SK-MEL-5 (cell line): ENCODE results near the gene NEIL1. TPM values are rescaled to one million over a fixed set of nuclear protein-coding genes. Genes with fewer than 3 reads are reported as not detected.

Experiments
- DNase-seq: peaks from one replicate; pipeline ENCODE4 v3.0.0-alpha.2; 2016; ENCODE audit warnings: low read depth, low spot score
- in situ Hi-C: cut with HindIII; loops from 2 replicates; pipeline ENCODE4 v1.10.0; 2016; ENCODE audit warnings: low sequenced_read_pairs, high pct_unique_total_duplicates, low pct_unique_long_range_greater_than_20kb
- total RNA-seq: library from RNA; depleted of rRNA; stranded (reverse); fragments of >200 nt; shearing (Covaris generic); gene quantifications from 2 replicates; pipeline ENCODE4 v1.2.3, GENCODE V29; 2014

NEIL1 gene
- total RNA-seq, 1 experiment from 2014 or later = 0.29 TPM

DNA sequence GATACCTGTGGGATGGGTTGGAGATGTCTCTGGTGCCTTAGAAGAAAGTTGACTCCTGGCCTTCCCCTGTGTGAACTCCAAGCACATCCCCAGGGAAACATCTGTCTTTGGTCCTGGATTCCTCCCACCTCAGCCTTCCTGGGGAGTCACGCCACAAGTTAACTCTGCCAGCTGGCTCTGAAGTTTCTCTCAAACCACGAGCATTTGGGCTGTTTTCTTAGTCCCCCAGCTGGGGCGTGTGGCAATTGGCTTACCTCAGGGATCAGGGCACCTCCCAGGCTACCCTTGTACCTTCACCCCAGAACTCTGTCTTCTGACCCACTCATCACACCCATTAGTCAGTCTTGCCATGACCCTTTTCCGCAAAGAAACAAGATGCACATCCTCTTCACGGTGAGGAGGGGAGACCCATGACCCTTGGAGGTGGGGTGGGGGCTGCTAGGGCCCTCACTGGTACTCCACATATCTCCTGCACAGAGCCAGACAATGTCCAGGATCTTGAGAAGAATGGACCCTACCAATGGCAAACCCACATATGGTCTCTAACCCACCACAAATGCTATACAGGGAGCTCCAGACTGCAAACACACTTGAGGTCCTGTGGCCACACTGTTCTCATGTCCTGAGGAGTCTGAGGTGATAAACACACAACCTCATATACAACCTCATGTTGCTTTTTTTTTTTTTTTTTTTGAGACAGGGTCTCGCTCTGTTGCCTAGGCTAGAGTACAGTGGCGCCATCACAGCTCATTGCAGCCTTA lies 3.9 kb downstream of the NEIL1 start:
- in situ Hi-C loops = no loop called here
- no peak for DNase-seq

DNA sequence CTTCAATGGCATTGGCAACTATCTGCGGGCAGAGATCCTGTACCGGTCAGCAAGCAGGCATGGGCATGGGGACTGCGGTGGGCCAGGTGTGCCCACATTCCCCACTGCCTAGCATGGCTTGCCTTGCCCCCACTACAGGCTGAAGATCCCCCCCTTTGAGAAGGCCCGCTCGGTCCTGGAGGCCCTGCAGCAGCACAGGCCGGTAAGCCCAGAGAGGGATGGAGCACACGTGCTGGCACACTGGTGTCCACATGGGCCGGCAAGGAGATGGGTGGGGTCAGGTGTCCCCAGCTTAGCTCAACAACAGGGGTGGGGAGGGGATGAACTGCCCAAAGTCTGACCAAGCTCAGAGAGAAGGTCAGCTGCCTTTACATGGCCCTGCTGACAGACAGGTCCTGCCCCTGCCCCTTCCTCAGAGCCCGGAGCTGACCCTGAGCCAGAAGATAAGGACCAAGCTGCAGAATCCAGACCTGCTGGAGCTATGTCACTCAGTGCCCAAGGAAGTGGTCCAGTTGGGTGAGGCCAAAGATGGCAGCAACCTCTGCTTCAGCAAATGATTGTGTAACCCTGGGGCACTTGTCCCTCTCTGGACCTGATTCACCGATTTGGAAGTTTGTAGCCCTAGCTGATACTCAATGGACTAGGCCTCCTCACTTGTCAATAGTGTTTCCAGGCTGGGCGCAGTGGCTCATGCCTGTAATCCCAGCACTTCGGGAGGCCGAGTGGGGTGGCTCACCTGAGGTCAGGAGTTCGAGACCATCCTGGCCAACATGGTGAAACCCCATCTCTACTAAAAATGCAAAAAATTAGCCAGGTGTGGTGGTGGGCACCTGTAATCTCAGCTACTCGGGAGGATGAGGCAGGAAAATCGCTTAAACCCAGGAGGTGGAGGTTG lies 5.6 kb downstream of the NEIL1 start:
- no peak for DNase-seq
- in situ Hi-C loops = no loop called here

DNA sequence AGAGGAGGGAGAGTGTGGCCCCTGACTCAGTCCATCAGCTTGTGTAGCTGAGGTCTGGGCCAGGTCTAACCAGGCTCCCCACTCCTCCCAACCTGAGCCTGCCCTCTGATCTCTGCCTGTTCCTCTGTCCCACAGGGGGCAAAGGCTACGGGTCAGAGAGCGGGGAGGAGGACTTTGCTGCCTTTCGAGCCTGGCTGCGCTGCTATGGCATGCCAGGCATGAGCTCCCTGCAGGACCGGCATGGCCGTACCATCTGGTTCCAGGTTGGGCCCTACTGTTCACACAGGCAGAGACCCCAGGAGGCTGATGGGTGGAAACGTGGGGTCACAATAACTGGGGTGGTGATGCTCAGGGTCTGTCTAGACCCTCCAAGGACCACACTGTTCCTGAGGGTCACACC lies 6.8 kb downstream of the NEIL1 start:
- in situ Hi-C loops = no loop called here
- no peak for DNase-seq

DNA sequence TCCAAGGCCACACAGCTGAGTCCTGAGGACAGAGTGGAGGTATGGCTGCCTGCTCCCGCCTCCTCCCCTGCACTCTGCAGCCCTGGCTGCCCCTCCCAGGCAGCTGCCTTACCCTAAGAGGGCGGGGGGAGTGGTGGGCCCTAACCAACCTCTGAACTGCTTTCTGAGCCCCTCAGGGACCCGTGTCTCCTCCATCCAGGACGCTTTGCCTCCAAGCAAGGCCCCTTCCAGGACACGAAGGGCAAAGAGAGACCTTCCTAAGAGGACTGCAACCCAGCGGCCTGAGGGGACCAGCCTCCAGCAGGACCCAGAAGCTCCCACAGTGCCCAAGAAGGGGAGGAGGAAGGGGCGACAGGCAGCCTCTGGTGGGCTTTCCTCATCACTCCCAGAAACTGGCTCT lies 7.6 kb downstream of the NEIL1 start:
- DNase-seq = no peak
- in situ Hi-C loops = no loop called here

DNA sequence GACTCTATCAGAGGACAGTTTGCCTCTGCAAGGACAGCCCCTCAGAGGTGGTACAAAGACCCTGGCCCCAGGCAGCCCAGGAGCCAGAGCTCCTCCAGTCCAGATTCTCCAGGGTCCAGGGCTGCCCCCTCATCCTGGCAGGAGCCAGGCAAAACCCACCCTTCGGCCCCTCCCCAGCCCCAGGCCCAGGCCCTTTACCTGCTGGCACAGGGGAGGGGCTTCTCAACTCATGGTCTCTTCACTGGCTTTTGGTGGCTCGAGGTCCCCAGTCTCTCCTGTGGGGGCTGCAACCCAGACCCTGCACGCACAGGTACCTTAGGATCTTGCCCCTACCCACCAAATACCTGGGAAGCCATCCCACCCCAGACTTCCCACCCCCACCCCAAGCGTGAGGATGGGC lies 8.5 kb downstream of the NEIL1 start:
- in situ Hi-C loops = no loop called here
- no peak for DNase-seq

DNA sequence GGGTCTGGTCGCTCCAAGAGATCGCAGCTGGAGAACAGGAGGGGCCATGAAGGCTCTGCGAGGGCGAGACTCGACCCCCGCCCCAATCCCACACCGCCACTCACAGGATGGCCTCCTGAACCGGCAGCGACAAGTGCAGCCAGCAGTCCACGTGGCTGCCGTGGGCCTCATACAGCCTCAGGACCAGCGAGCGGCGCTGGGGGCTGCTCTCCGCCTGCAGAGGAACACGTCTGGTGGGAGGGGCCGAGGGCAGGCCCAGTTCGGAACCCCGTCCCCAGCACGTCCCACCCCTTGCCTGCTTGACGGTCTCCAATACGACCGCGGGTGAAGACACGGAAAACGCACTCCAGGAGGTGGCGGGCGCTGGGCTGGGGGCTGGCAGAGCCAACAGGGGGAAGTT lies 9.2 kb downstream of the NEIL1 start:
- in situ Hi-C loops = no loop called here
- DNase-seq = no peak

DNA sequence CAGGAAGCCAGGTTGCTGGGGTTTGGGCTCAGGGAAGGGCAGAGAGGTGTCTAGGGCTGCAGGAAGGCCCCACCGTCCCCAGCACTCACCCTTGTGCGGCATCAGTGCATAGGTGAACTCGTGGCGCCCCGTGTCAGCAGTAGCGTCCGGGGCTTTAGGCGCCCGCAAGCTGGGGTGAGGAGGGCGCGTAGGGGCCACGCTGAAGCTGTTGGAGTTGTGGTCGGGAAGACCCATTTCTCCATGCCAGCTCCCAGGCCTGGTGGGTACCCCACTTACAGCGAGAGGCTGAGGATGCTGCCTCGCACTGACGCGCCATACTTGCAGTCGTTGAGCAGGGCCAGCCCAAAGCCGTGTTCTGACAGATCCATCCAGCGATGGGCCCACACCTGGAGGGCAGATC lies 9.7 kb downstream of the NEIL1 start:
- in situ Hi-C loops = no loop called here
- DNase-seq = no peak

DNA sequence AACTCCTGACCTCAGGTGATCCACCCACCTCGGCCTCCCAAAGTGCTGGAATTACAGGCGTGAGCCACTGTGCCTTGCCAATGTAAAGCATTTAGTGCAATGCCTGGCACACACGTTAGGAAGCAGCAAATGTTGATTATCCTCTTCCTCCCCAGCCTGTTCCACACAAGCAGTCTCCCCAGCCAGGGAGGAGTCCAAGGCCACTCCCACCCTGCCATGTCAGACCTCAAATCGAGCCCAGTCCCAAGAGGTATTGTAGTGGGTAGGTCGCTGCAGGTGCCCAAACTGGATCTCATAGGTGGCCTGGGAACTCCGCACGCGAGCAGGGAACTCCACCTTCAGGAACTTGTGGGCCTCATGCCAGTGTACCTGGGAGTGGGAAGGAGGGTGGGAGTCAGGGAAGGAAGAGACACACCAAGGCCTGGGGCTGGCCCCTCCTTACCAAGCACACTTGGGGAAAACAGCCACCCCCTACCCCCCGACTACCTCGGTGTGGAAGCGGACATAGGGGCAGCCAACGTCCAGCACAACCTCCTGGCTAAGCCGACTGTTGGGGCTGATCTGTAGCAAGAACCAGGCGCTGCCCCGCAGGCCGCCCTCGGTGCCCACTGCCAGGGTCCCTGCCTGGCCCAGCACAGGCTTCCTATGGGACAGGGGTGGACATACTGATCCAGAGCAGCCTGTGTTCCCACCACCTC lies 11.3 kb downstream of the NEIL1 start:
- in situ Hi-C loops = no loop called here
- no peak for DNase-seq

DNA sequence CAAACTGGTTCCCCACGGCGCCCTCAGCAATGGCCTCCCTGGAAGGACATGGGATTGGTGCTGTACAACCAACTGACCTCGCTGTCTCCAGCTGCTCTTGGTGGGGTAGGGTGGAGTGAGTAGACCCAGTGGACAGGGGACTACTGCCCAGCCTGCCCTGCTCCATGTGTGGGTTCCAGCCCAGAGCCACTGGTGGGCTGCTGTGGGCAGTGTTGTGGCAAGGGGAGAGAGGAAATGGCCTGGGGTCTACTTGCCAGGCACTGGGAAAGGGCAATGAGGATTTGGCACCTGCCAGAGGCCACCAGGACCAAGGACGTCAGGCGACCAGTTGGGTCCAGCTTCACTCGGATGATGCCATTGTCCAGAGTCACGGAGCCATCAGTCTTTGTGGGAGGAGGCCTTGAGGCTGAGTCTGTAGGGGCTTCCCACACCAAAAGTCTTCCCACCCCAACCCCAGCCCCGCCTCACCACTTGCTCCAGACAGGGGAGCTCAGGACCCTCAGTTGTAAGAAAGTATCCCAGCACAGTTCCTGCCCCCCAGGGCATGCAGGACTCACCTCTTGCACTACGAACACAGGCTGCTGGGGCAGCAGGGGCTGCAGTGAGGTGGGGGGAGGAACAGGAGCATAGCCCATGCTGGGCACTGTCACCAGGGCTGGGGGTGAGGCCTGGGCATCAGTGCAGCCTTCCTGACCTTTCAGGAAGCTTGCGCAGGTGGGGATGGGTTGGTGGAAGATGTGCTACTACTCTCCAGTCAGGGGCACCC lies 12.1 kb downstream of the NEIL1 start:
- no peak for DNase-seq
- in situ Hi-C loops = no loop called here

DNA sequence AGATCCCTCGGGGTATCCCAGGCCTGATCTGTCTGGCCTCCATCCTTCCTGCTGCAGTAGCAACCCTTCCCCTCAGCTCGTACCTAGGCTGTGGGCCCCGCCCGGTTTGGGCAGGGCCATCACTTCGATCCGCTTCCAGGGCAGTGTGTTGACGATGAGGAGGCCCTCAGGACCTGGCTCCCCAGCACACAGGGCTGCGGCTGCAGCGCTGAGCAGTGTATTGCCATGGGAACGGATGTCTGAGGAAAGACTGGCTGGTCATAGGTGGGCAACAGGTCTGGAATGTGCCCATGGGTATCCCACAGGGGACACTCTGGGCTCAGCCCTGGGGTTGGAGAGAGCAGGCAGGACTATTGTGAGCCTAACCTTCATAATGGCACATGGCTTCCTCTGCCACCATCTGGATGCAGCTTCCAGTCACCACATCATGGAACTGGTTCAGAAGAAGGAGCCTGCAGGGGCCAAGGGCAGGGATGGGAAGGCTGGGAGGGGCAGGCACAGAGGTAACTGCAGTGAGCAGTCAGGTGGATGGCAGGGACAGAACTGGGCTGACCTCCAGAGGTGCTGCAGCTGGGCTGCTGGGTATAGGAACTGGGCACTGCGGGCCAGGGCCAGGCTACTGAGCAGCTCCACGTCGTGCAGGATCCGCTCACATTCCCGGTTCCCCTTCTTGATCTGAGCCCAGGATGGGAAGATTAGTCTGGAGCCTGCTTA lies 12.9 kb downstream of the NEIL1 start:
- DNase-seq = no peak
- in situ Hi-C loops = no loop called here

DNA sequence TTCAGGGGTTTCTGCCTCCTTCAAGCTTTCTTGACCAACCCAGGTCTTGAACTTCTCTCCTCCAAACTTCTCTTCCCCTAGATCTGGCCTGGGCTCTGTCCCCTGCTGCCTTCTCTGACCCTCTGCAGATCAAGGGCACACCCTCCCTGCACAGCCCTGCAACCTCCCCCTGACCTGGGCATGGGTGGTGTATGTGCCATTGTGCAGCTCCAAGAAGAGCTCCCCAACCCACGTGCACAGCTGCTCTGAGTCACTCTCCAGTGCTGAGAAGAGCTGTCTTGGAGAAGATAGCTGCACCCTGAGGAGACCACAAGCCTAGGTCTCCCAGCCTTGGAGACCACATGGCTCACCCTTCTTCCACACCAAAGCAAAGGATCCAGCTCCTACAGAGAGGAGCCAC lies 13.6 kb downstream of the NEIL1 start:
- in situ Hi-C loops = no loop called here
- DNase-seq = no peak

DNA sequence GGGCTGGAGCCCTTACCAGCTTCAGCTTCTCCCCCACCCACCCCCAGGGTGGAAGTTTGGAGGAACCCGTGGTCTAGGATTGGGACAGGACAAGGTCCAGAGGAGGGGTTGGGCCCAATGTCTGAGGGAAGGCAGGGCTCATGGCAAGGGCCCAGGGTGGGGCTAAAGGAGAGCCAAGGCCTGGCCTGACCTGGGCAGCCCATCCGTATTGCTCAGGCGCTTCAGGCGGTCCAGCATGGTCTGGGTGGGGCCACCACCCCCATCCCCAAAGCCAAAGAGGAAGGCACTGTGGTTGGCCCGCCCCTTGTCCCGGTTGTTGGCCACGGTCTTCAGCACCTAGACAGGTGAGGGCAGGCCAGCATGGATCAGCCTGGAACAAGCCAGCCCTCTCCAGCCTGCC lies 14.0 kb downstream of the NEIL1 start:
- in situ Hi-C loops = no loop called here

DNA sequence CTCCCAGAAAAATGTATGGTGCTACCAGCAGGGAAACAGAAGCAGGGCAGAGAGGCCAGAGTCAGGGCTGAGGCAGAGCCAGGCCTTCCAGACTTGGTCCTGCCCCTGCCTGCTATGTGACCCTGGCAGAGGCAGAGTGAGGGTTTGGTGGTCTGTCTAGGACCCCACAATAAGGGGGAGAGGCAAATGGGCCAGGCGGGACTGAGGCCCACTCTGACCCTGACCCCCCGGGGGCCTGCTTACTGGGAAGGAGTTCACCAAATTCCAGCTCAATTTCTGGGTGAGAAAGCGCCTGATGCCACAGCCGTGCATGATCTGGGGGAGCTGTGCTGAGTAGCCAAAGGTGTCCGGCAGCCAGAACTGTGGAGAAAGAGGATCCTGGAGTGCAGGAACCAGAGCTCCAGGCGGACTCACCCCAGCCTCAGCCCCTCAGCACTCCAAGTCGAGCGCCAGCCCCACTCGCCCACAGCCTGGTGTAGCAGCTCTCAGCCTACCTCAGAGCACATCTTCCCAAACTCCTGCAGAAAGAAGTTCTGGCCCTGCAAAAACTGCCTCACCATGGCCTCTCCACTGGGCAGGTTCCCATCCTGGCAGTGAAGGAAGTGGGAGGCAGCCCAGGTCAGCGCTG lies 14.6 kb downstream of the NEIL1 start:
- in situ Hi-C loops = no loop called here
- DNase-seq = no peak

More for the DNA sequence above, 14.0 kb downstream of the NEIL1 start:
- DNase-seq = no peak

DNA sequence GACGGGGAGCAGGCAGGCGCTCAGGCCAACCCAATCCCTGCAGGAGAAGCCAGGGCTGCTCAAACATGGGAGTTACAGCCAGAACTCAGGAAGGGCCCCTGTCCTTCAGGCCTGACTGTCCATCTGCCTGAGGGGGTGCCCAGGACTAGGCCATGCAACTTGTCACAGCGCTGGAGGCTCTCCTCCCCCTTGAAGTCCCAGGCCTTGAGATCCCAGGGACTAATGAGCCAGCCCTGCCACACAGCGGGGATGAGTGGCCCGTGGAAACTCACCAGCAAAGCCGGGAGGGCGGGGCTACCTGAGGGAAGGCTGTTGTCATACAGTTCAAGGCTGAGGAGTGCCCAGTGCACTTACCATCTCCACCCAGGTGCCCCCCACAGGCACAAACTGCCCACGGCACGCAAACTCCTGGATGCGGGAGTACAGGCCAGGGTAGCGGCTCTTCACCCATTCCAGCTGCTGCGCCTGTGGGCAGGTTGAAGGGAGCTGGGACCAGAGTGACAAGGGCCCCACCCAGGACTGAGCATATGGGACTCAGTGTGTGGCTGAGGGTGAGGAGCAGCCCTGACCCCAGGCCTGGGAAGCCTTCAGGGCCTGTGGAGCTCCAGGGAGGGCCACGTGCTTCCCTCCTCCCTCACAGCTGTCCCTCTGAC lies 15.3 kb downstream of the NEIL1 start:
- DNase-seq = no peak
- in situ Hi-C loops = no loop called here

DNA sequence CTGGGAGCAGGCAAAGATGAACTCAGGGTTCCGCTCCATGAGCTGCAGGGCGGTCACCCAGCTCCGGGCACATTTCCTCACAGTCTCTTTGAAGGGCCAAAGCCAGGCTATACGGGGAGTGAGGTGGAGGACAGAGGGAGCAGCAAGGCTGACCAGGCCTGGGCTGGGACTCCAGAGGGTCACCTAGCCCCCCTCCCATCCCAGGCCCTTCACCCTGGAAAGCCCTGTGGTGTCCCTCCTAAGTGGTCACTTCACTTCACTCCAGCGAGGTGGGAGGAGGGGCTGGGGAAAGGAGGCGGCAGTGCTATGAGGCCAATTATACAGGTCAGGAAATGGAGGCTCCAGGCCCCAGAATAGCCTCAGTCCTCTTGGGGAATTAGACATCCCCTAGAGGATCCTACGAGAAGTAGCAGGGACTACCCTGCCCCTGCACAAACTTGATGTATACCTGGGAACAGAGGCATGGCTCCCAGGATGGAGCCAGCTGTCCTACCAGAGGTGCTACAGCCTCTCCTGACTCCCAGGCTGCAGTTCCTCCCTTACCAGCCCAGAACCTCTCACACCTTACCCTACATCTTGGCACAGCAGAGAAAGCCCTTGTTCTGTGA lies 15.9 kb downstream of the NEIL1 start:
- no peak for DNase-seq
- in situ Hi-C loops = no loop called here

DNA sequence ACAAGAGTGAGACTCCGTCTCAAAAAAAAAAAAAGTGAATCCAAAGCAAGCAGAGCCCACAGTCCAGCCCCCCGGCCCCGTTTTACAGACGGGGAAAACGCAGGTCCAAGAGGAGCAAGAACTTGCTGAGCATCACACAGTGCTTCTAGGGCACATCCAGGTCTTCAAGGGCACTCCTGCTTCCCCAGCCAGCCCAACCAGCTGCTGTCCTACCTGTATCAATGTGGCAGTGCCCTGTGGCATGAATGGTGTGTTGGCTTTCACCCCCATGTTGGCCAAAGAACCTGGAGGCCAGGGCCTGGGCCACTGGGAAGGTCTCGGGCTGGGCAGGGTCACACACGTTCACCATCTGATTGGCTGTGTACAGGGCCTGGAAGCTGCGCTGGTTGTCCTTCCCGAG lies 16.9 kb downstream of the NEIL1 start:
- in situ Hi-C loops = no loop called here
- DNase-seq = no peak
